ENCODE data around the gene ANKRD6.

- TF ChIP-seq EZH2 (IDR thresholded peaks at IDR 0.05; ENCODE audit: low read length, unreplicated experiment), result no peak
- TF ChIP-seq EZH2phosphoT487 (IDR thresholded peaks at IDR 0.05; ENCODE audit: borderline replicate concordance, low read length), result no peak
These were observed 235.1 kb downstream of the ANKRD6 start for GRCh38 chr6:89667872-89668556.

Measured in PC-3 (cell line).